Smooth muscle cell (in vitro differentiated cells): Measurements from ENCODE around the gene IL3RA. TPM values are rescaled to one million over a fixed set of nuclear protein-coding genes. Genes with fewer than 3 reads are reported as not detected.

Experiments
- DNase-seq: peaks from one replicate; lab custom pipeline; 2025; ENCODE audit not compliant: unreplicated experiment; lab: John Stamatoyannopoulos, UW
- H2AFZ ChIP-seq: fragments of 200-600 bp; sonication (generic); 2 replicates; pipeline ENCODE4 v1.6.0; 2016; ENCODE audit warnings: antibody characterized with exemption, low read depth, mild to moderate bottlenecking
- H3F3A ChIP-seq: fragments of 200-600 bp; sonication (generic); 2 replicates; pipeline ENCODE4 v1.6.0; 2017; ENCODE audit warnings: antibody characterized with exemption, low read depth
- H3K27ac ChIP-seq: fragments of 200-600 bp; sonication (generic); 2 replicates; pipeline ENCODE4 v1.5.1; 2016; ENCODE audit warnings: low read depth, mild to moderate bottlenecking
- H3K27me3 ChIP-seq: fragments of 200-600 bp; sonication (generic); 2 replicates; pipeline ENCODE4 v1.6.1; 2016; ENCODE audit warnings: low read depth, mild to moderate bottlenecking
- H3K36me3 ChIP-seq: fragments of 200-600 bp; sonication (generic); 2 replicates; pipeline ENCODE4 v1.5.1; 2016; ENCODE audit warnings: low read depth
- H3K4me1 ChIP-seq: fragments of 200-600 bp; sonication (generic); 2 replicates; pipeline ENCODE4 v1.5.1; 2016; ENCODE audit warnings: low read depth
- H3K4me2 ChIP-seq: fragments of 200-600 bp; sonication (generic); 2 replicates; pipeline ENCODE4 v1.6.0; 2016; ENCODE audit warnings: mild to moderate bottlenecking
- H3K4me3 ChIP-seq: fragments of 200-600 bp; sonication (generic); 2 replicates; pipeline ENCODE4 v1.5.1; 2016; ENCODE audit warnings: mild to moderate bottlenecking
- H3K79me2 ChIP-seq: fragments of 200-600 bp; sonication (generic); 2 replicates; pipeline ENCODE4 v1.6.0; 2016; ENCODE audit warnings: low read depth, mild to moderate bottlenecking
- H3K9ac ChIP-seq: fragments of 200-600 bp; sonication (generic); 2 replicates; pipeline ENCODE4 v1.6.0; 2016; ENCODE audit warnings: low read depth
- H3K9me3 ChIP-seq: fragments of 200-600 bp; sonication (generic); replicated peaks from 2 replicates; pipeline ENCODE4 v1.5.1; 2016; ENCODE audit warnings: low read depth
- H4K20me1 ChIP-seq: fragments of 200-600 bp; sonication (generic); 2 replicates; pipeline ENCODE4 v1.6.0; 2016; ENCODE audit warnings: low read depth
- CTCF ChIP-seq: fragments of 200-600 bp; sonication (generic); IDR thresholded peaks from 2 replicates; pipeline ENCODE4 v1.5.1; 2017; ENCODE audit warnings: borderline replicate concordance, mild to moderate bottlenecking, antibody characterized with exemption; ENCODE audit not compliant: insufficient read depth, poor library complexity, severe bottlenecking
- WGBS: methylation state at CpG from one replicate; pipeline ENCODE4 v1.1.7; 2016; ENCODE audit warnings: low lambda C conversion rate; 5-methylcytosine and 5-hydroxymethylcytosine counted together
- polyA plus RNA-seq: library from polyadenylated mRNA; unstranded; fragments of >200 nt; fragmentation: Nextera tagmentation; extraction: Ambion mirVana; gene quantifications from 2 replicates; pipeline ENCODE4 v1.2.1, GENCODE V29; 2016
- total RNA-seq: library from RNA; depleted of rRNA; stranded (reverse); fragments of >200 nt; gene quantifications from 2 replicates; pipeline ENCODE4 v1.2.3, GENCODE V29; 2014

Gene IL3RA
- total and polyA plus RNA-seq, 2 experiments from 2014 or later: 0.24 TPM; not detected in 1

- no peak overlapping the region for H3K9ac ChIP-seq
- H3K4me1 ChIP-seq: peaks cover 7% of the 10 kb centered on the region
- no peaks in the 10 kb centered on the region for H4K20me1 ChIP-seq
- no peak for DNase-seq
- H3K27ac ChIP-seq: no peak overlapping the region
- no peak overlapping the region for H2AFZ ChIP-seq
- no peak overlapping the region for H3K4me2 ChIP-seq
- TF ChIP-seq CTCF: no peak
- peaks cover 9% of the 10 kb centered on the region for H3F3A ChIP-seq
- H3K36me3 ChIP-seq: no peaks in the 10 kb centered on the region
- H3K4me3 ChIP-seq: no peak overlapping the region
- WGBS: 96% methylated on average over 49 of the region's 49 CpGs
- H3K79me2 ChIP-seq: no peaks in the 10 kb centered on the region
- H3K9me3 ChIP-seq: no peaks in the 10 kb centered on the region
- H3K27me3 ChIP-seq: no peaks in the 10 kb centered on the region
Observed at GRCh38 chrX:1351981-1352714, 15.6 kb downstream of the IL3RA start.

GRCh38 chrX:1354036-1355019 is 17.7 kb downstream of the IL3RA start:
- WGBS: 92% methylated on average over 10 of the region's 11 CpGs
- no peak for TF ChIP-seq CTCF
- H3K27me3 ChIP-seq: no peaks in the 10 kb centered on the region
- H3K4me3 ChIP-seq: no peak overlapping the region
- no peak overlapping the region for H3K27ac ChIP-seq
- H3K36me3 ChIP-seq: peaks cover 6% of the 10 kb centered on the region
- H2AFZ ChIP-seq: no peak overlapping the region
- no peak overlapping the region for H3K9ac ChIP-seq
- H4K20me1 ChIP-seq: no peaks in the 10 kb centered on the region
- no peak for DNase-seq
- no peaks in the 10 kb centered on the region for H3K79me2 ChIP-seq
- peaks cover 8% of the 10 kb centered on the region for H3K9me3 ChIP-seq
- peaks cover 7% of the 10 kb centered on the region for H3K4me1 ChIP-seq
- no peak overlapping the region for H3K4me2 ChIP-seq
- H3F3A ChIP-seq: peaks cover 10% of the 10 kb centered on the region

DNA sequence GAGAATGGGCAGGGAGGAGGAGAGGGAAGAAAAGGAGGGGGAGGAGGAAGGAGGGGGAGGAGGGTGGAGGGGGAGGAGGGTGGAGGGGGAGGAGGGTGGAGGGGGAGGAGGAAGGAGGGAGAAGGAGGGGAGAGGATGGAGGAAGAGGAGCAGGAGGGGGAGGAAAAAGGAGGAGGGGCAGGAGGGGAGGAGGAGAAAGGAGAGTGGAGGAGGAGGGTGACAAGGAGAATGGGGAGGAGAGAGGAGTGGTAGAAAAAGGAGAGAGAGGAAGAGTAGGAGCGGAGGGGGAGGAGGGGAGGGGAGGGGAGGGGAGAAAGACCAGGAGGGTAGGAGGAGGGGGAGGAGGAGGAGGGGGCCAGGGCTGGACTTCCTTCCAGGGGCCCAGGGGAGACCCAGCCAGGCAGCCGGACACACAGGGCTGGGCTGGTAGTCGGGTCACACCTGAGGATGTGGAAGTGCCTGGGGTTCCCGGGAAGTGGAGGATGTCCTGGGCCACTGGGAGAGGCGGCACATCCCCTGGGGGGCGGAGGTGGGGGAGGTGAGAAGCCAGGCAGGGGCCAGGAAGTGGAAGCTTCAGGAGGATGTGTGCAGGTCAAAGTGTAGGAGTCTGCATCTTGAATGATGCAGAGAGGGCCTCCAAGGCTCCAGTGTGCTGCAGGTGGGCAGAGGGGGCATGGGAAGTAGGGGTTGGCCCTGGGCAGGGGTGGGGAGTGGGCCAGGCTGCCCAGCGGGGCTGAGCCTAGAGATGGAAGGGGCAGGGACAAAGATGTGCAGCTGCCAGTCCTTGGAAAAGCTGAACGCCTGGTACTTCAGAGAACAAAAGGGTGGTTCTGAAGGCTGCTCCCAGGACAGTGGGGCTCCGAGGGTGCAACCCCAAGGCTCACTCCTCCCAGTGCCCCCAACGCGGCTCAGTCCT is 18.8 kb downstream of the IL3RA start:
- no peak overlapping the region for H2AFZ ChIP-seq
- H3K36me3 ChIP-seq: peaks cover 6% of the 10 kb centered on the region
- no peak overlapping the region for H3K4me2 ChIP-seq
- H3K79me2 ChIP-seq: no peaks in the 10 kb centered on the region
- H3K27ac ChIP-seq: no peak overlapping the region
- no peak overlapping the region for H3K9ac ChIP-seq
- H3K9me3 ChIP-seq: peaks cover 8% of the 10 kb centered on the region
- no peak for DNase-seq
- 39% methylated on average over 6 of the region's 11 CpGs for WGBS
- no peaks in the 10 kb centered on the region for H3K27me3 ChIP-seq
- peaks cover 7% of the 10 kb centered on the region for H3K4me1 ChIP-seq
- TF ChIP-seq CTCF: no peak
- no peak overlapping the region for H3K4me3 ChIP-seq
- no peaks in the 10 kb centered on the region for H4K20me1 ChIP-seq
- H3F3A ChIP-seq: peaks cover 10% of the 10 kb centered on the region
